H9 (cell line): ENCODE results near the gene REEP3. TPM values are rescaled to one million over a fixed set of nuclear protein-coding genes. Genes with fewer than 3 reads are reported as not detected.

Source experiments
- DNase-seq: peaks from one replicate; pipeline ENCODE4 v3.0.0-alpha.2; 2017
- H2AFZ ChIP-seq: one replicate; pipeline ENCODE4 v1.6.1; 2013; ENCODE audit warnings: mild to moderate bottlenecking, low read length, control low read depth, moderate library complexity
- H2AK5ac ChIP-seq: 2 replicates; pipeline ENCODE4 v1.6.1; 2013; ENCODE audit warnings: low read length, control low read depth, mixed read lengths; ENCODE audit not compliant: insufficient read length
- H2BK120ac ChIP-seq: one replicate; pipeline ENCODE4 v1.6.1; 2013; ENCODE audit warnings: low read depth, mild to moderate bottlenecking, low read length, control low read depth, inconsistent platforms; ENCODE audit not compliant: poor library complexity, severe bottlenecking
- H2BK12ac ChIP-seq: 2 replicates; pipeline ENCODE4 v1.6.1; 2013; ENCODE audit warnings: low read length, control low read depth, mixed read lengths, low read depth; ENCODE audit not compliant: insufficient read length
- H2BK15ac ChIP-seq: 2 replicates; pipeline ENCODE4 v1.6.1; 2013; ENCODE audit warnings: low read depth, low read length, control low read depth
- H2BK20ac ChIP-seq: one replicate; pipeline ENCODE4 v1.6.1; 2013; ENCODE audit warnings: low read depth, mild to moderate bottlenecking, low read length, control low read depth, inconsistent platforms; ENCODE audit not compliant: poor library complexity, severe bottlenecking
- H2BK5ac ChIP-seq: 2 replicates; pipeline ENCODE4 v1.6.1; 2013; ENCODE audit warnings: low read length, control low read depth, mixed read lengths; ENCODE audit not compliant: insufficient read length
- H3K14ac ChIP-seq: 2 replicates; pipeline ENCODE4 v1.6.1; 2013; ENCODE audit warnings: low read length, control low read depth; ENCODE audit not compliant: insufficient read depth
- H3K18ac ChIP-seq: 2 replicates; pipeline ENCODE4 v1.6.1; 2013; ENCODE audit warnings: low read depth, mild to moderate bottlenecking, mixed read lengths, low read length, control low read depth; ENCODE audit not compliant: insufficient read length
- H3K23ac ChIP-seq: 2 replicates; pipeline ENCODE4 v1.6.1; 2013; ENCODE audit warnings: low read length, control low read depth, mixed read lengths, low read depth; ENCODE audit not compliant: insufficient read length
- H3K23me2 ChIP-seq: 2 replicates; pipeline ENCODE4 v1.6.1; 2013; ENCODE audit warnings: low read depth, mild to moderate bottlenecking, mixed read lengths, low read length, control low read depth; ENCODE audit not compliant: insufficient read length, poor library complexity, severe bottlenecking
- H3K27ac ChIP-seq: 2 replicates; pipeline ENCODE4 v1.5.1; 2013; ENCODE audit warnings: low read length, control low read depth, mixed read lengths, low read depth; ENCODE audit not compliant: insufficient read length
- H3K27me3 ChIP-seq: 2 replicates; pipeline ENCODE4 v1.6.1; 2013; ENCODE audit warnings: low read length, control low read depth, inconsistent platforms; ENCODE audit not compliant: insufficient read depth
- H3K4ac ChIP-seq: 2 replicates; pipeline ENCODE4 v1.6.1; 2013; ENCODE audit warnings: low read depth, mild to moderate bottlenecking, control low read depth, inconsistent platforms, low read length, moderate library complexity
- H3K4me1 ChIP-seq: 2 replicates; pipeline ENCODE4 v1.6.1; 2013; ENCODE audit warnings: low read length, control low read depth, inconsistent platforms; ENCODE audit not compliant: insufficient read depth
- H3K4me2 ChIP-seq: 2 replicates; pipeline ENCODE4 v1.6.1; 2013; ENCODE audit warnings: low read length, control low read depth, mixed read lengths; ENCODE audit not compliant: insufficient read length, insufficient read depth
- H3K56ac ChIP-seq: 2 replicates; pipeline ENCODE4 v1.6.1; 2013; ENCODE audit warnings: low read depth, mild to moderate bottlenecking, mixed read lengths, low read length, control low read depth; ENCODE audit not compliant: insufficient read length
- H3K79me1 ChIP-seq: 2 replicates; pipeline ENCODE4 v1.6.1; 2013; ENCODE audit warnings: low read depth, mild to moderate bottlenecking, moderate library complexity, low read length, control low read depth, inconsistent platforms; ENCODE audit not compliant: insufficient read depth, poor library complexity, severe bottlenecking
- H3K79me2 ChIP-seq: 2 replicates; pipeline ENCODE4 v1.6.1; 2013; ENCODE audit warnings: low read length, control low read depth, inconsistent platforms; ENCODE audit not compliant: insufficient read depth
- H3K9ac ChIP-seq: 2 replicates; pipeline ENCODE4 v1.6.1; 2013; ENCODE audit warnings: low read length, control low read depth, mixed read lengths; ENCODE audit not compliant: insufficient read length; ENCODE audit errors: extremely low read depth
- H3K9me3 ChIP-seq: one replicate; pipeline ENCODE4 v1.6.1; 2013; ENCODE audit warnings: low read depth, low read length, inconsistent platforms; ENCODE audit not compliant: control insufficient read depth
- H3T11ph ChIP-seq: one replicate; pipeline ENCODE4 v1.6.1; 2013; ENCODE audit warnings: mild to moderate bottlenecking, low read length, control low read depth, inconsistent platforms
- H4K20me1 ChIP-seq: one replicate; pipeline ENCODE4 v1.6.1; 2013; ENCODE audit not compliant: control insufficient read depth, insufficient read length, insufficient read depth
- H4K5ac ChIP-seq: 2 replicates; pipeline ENCODE4 v1.6.1; 2013; ENCODE audit warnings: low read depth, mild to moderate bottlenecking, mixed read lengths, low read length, control low read depth; ENCODE audit not compliant: insufficient read length
- H4K8ac ChIP-seq: replicated peaks from 2 replicates; pipeline ENCODE4 v1.6.1; 2013; ENCODE audit warnings: low read length, control low read depth, mixed read lengths, low read depth; ENCODE audit not compliant: insufficient read length
- H4K91ac ChIP-seq: 2 replicates; pipeline ENCODE4 v1.6.1; 2013; ENCODE audit warnings: low read depth, mild to moderate bottlenecking, moderate library complexity, mixed read lengths, low read length, control low read depth; ENCODE audit not compliant: insufficient read length
- H3K27ac Mint-ChIP-seq, 3 experiments: 2 replicates in 2 of 3; 3 replicates in 1 of 3; pipeline ENCODE4 v1.8.0; 2020 to 2021; ENCODE audit warnings: mixed read lengths in 3 of 3, mild to moderate bottlenecking in 1 of 3, moderate library complexity in 1 of 3
- H3K27me3 Mint-ChIP-seq: 2 replicates; pipeline ENCODE4 v1.8.0; 2021; ENCODE audit warnings: low read depth, mild to moderate bottlenecking, moderate library complexity, mixed read lengths
- H3K36me3 Mint-ChIP-seq, 3 experiments: 2 replicates in 2 of 3; 3 replicates in 1 of 3; pipeline ENCODE4 v1.8.0; 2020 to 2021; ENCODE audit warnings: low read depth in 3 of 3, mixed read lengths in 3 of 3; ENCODE audit not compliant: insufficient read depth in 1 of 3
- H3K4me1 Mint-ChIP-seq, 2 experiments: 2 replicates each; pipeline ENCODE4 v1.8.0; 2020; ENCODE audit warnings: mixed read lengths in 2 of 2
- H3K4me3 Mint-ChIP-seq, 2 experiments: 2 replicates in 1 of 2; 3 replicates in 1 of 2; pipeline ENCODE4 v1.8.0; 2020 to 2021; ENCODE audit warnings: mild to moderate bottlenecking in 2 of 2, mixed read lengths in 2 of 2, moderate library complexity in 1 of 2
- H3K9me3 Mint-ChIP-seq, 2 experiments: 2 replicates in 1 of 2; 3 replicates in 1 of 2; pipeline ENCODE4 v1.8.0; 2020; ENCODE audit warnings: mild to moderate bottlenecking in 2 of 2, mixed read lengths in 2 of 2, moderate library complexity in 1 of 2
- WGBS: extraction: QIAGEN DNeasy Blood & Tissue Kit; methylation state at CpG from one replicate; pipeline ENCODE4 v1.1.7; 2013; ENCODE audit warnings: missing lambda C conversion rate, low lambda C conversion rate, mixed read lengths; ENCODE audit not compliant: insufficient read length; ENCODE audit errors: extremely low coverage; 5-methylcytosine and 5-hydroxymethylcytosine counted together
- total RNA-seq: library from RNA; stranded (reverse); gene quantifications from 2 replicates; pipeline ENCODE4 v1.2.1, GENCODE V29; 2021
- TF ChIP-seq, protein P1 (sequence below): fragments of 200-600 bp; sonication (generic); conservative IDR thresholded peaks from 3 replicates; pipeline ENCODE4 v1.8.0; 2021; ENCODE audit warnings: antibody characterized with exemption, mild to moderate bottlenecking

The REEP3 gene
- total RNA-seq, 1 experiment from 2014 or later = 21.4 TPM

DNA sequence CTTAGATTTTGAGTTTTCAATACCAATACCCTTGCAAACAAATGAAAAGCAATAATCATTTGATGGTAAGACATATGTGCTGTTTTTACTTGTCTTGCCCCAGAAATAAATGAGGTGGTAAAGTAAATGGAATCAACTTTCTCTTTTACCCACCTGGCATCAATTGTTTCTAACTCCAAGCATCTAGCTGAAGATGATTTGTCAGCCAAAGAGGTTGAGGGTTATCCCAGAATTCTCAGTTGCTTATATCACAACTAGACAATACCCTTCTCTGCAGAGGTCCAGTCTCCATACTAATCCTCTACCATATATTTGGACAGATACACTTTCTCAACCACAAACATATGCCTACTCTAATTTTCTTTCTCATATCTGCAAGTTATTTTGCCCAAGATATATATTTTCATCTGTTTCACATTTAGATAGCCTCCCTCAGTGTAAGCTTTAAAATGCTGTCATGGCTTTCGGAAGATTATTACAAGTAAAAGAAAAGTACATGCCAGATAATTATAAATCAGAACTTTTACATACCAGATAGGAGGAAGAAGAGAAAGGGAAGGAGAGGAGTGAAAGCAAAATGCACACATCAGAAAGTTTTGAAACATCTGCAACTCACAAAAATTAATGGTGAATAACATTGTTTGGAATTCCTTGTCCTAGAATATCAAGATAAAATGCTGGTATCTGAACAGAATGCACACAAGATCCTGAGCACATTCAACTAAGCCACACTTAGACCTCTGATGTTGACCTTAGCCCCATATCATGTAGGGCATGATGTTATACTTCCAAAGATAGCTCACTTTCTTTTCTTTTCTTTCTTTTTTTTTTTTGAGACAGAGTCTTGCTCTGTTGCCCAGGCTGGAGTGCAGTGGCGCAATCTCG is 146.6 kb downstream of the REEP3 start:
- Histone ChIP-seq H3K79me2 (no peaks in the 10 kb centered on the region), H3K23ac (no peak overlapping the region), H2AK5ac (no peak overlapping the region), H3K27me3 (no peaks in the 10 kb centered on the region), H3K4me1 (peaks cover 17% of the 10 kb centered on the region), H3K79me1 (no peaks in the 10 kb centered on the region), H2BK20ac (no peak overlapping the region), H3K4ac (no peak overlapping the region), H2BK15ac (no peak overlapping the region), H4K8ac (no peak overlapping the region), H3K9me3 (no peaks in the 10 kb centered on the region), H2AFZ (no peak overlapping the region), H2BK120ac (no peak overlapping the region), H3K4me2 (no peak overlapping the region), H3T11ph (no peak overlapping the region), H3K23me2 (no peaks in the 10 kb centered on the region), H3K56ac (no peak overlapping the region), H3K9ac (no peak overlapping the region), H2BK12ac (no peak overlapping the region), H3K18ac (no peak overlapping the region), H4K5ac (no peak overlapping the region), H4K20me1 (no peaks in the 10 kb centered on the region), H3K27ac (no peak overlapping the region), H4K91ac (no peak overlapping the region), H2BK5ac (no peak overlapping the region), H3K14ac (no peak overlapping the region)
- H3K4me1 Mint-ChIP-seq = peaks cover 43% of the 10 kb centered on the region in 2 experiments
- no peaks in the 10 kb centered on the region for H3K27me3 Mint-ChIP-seq
- DNase-seq = no peak
- no peak overlapping the region for H3K4me3 Mint-ChIP-seq
- H3K9me3 Mint-ChIP-seq = no peaks in the 10 kb centered on the region
- TF ChIP-seq, protein P1, sequence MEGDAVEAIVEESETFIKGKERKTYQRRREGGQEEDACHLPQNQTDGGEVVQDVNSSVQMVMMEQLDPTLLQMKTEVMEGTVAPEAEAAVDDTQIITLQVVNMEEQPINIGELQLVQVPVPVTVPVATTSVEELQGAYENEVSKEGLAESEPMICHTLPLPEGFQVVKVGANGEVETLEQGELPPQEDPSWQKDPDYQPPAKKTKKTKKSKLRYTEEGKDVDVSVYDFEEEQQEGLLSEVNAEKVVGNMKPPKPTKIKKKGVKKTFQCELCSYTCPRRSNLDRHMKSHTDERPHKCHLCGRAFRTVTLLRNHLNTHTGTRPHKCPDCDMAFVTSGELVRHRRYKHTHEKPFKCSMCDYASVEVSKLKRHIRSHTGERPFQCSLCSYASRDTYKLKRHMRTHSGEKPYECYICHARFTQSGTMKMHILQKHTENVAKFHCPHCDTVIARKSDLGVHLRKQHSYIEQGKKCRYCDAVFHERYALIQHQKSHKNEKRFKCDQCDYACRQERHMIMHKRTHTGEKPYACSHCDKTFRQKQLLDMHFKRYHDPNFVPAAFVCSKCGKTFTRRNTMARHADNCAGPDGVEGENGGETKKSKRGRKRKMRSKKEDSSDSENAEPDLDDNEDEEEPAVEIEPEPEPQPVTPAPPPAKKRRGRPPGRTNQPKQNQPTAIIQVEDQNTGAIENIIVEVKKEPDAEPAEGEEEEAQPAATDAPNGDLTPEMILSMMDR = no peak
- WGBS = no CpG with 5 or more reads among the region's 3 CpGs
- no peaks in the 10 kb centered on the region for H3K36me3 Mint-ChIP-seq
- H3K27ac Mint-ChIP-seq = no peak overlapping the region
